ENCODE measurements around the gene ARMC6.
"Not testable (repeated sequence)": the region's sequence is repeated elsewhere in the genome, so short reads cannot be mapped to it uniquely, and the experiment has no call there.

Gene ARMC6

GRCh38 chr19:19074196-19074882, 40.9 kb downstream of the ARMC6 start:
- DNase-seq (ENCODE audit: low read depth), result no peak

- no peak for DNase-seq (ENCODE audit: low read depth)
Measured at GRCh38 chr19:19075126-19075525, 41.7 kb downstream of the ARMC6 start.

DNA sequence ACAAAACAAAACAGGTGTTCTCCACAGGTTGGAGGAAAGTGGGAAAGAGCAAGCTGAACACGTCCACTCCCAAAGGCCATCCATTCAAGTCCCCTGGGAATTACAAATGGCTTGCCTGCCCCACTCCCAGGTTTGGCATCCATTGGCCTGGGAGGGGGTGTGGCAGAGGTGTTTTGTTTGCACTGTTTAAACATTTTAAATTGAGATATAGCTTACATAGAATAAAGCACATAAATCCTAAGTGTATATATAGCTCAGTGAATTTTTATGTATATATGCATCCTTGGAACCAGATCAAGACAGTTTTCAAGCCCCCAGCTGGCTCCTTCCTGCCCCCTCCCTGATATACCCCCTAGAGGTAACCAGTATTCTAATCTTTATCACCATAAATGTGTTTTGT, 43.1 kb downstream of the ARMC6 start:
- no peak for DNase-seq (ENCODE audit: low read depth)

DNA sequence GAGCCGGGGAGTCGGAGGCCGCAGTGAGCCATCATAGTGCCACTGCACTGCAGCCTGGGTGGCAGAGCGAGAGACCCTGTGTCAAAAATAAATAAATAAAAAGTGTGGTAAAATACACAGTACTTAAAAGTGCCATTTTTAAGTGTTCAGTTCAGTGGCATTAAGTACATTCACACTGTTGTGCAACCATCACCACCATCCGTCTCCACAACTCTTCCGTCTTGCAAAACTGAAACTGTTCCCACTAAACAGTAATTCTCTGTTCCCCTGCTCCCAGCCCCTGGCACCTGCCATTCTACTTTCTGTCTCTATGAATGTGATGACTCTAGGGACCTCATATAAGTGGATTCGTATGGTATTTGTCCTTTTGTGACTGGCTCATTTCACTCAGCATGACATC, 43.7 kb downstream of the ARMC6 start:
- no peak for DNase-seq (ENCODE audit: low read depth)

DNA sequence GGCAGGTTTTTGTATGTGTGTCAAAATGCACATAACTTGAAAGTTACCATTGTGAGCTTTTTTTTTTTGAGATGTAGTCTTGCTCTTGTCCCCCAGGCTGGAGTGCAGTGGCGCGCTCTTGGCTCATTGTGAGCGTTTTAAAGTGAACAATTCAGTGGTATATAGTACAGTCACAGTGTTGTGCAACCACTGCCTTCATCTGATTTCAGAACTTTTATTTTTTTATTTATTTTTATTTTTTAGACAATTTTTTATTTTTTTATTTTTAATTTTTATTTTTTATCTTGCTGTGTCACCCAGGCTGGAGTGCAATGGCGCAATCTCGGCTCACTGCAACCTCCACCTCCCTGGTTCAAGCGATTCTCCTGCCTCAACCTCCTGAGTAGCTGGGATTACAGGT, 45.4 kb downstream of the ARMC6 start:
- DNase-seq (ENCODE audit: low read depth), result no peak

DNA sequence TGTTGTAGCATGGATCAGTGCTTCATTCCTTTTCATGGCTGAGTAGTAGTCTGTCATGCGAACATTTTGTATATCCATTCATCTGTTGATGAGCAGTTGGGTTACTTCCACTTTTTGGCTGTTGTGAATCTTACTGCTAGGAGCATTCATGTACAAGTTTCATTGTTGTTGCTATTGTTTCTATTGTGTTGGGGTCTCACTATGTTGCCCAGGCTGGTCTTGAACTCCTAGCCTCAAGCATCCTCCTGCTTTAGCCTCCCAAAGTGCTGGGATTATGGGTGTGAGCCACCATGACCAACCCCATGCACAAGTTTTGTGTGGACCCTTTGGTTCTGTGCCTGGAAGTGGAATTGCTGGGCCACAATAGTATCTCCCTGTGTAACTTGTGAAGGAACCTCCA, 46.2 kb downstream of the ARMC6 start:
- DNase-seq (ENCODE audit: low read depth), result no peak

- no peak for DNase-seq (ENCODE audit: low read depth)
Measured at GRCh38 chr19:19081642-19082151, 48.3 kb downstream of the ARMC6 start.

GRCh38 chr19:19083413-19084178, 50.2 kb downstream of the ARMC6 start:
- no peak for DNase-seq (ENCODE audit: low read depth)

GRCh38 chr19:19087676-19088075, 54.3 kb downstream of the ARMC6 start:
- DNase-seq (ENCODE audit: low read depth), result no peak

DNA sequence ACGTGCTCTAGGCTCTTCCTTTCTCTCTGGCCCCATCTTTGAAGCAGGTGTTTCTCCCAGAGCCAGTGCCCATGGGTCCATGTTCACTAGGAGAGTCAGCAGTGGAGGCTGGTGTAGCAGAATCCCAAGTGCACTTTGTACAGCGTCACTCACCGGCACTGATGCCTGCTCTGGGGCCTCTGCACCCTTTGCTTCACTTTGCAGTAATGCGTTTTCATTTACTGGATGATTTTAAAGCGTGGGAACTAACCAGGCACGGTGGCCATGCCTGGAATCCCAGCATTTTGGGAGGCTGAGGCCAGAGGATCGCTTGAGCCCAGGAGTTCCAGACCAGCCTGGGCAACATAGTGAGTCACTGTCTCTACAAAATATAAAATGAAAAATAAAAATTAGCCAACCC, 61.1 kb downstream of the ARMC6 start:
- no peak for DNase-seq (ENCODE audit: low read depth)

DNA sequence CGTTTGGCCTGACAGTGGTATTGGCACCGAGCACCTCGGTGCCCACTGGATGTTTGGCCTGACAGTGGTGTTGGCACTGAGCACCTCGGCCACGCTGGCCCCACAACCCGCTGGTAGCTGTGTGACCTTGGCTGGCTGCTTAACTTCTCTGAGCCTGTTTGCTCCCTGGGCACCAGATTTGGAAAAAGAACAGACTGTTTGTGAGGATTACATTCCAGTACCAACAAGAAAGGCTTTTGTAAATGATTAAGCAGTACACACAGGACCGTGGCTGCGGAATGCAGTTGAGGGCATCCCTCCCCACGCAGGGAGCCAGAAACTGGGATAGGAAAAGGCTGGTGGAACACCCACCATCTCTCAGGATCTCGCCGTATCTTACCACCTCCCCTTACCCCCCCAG, 62.3 kb downstream of the ARMC6 start:
- DNase-seq (ENCODE audit: low read depth), result no peak

GRCh38 chr19:19096641-19097627, 63.5 kb downstream of the ARMC6 start:
- DNase-seq (ENCODE audit: low read depth), result no peak

GRCh38 chr19:19098084-19098702, 64.8 kb downstream of the ARMC6 start:
- no peak for DNase-seq (ENCODE audit: low read depth)

GRCh38 chr19:19098703-19099632, 65.6 kb downstream of the ARMC6 start:
- DNase-seq (ENCODE audit: low read depth), result no peak

DNA sequence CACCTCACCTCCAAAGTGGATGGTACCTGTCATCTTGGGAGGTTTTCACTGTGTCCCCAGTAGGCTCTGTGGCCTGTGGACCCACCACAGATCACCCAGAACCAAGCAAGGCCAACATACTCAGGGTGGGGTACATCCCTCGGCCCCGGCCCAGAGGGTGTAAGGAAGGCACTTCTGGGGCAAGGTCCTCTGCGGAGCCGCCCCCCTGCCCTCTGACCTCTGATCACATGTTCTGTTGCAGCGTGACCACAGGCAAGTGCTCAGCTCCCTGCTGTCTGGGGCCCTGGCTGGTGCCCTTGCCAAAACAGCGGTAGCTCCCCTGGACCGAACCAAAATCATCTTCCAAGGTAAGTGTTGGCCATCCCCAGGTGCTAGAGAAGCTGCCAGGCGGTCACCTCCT, 68.1 kb downstream of the ARMC6 start:
- no peak for DNase-seq (ENCODE audit: low read depth)

- DNase-seq (ENCODE audit: low read depth), result not testable (repeated sequence)
Measured at GRCh38 chr19:19102566-19102965, 69.2 kb downstream of the ARMC6 start.

- DNase-seq (ENCODE audit: low read depth), result no peak
Measured at GRCh38 chr19:19103167-19103566, 69.8 kb downstream of the ARMC6 start.

DNA sequence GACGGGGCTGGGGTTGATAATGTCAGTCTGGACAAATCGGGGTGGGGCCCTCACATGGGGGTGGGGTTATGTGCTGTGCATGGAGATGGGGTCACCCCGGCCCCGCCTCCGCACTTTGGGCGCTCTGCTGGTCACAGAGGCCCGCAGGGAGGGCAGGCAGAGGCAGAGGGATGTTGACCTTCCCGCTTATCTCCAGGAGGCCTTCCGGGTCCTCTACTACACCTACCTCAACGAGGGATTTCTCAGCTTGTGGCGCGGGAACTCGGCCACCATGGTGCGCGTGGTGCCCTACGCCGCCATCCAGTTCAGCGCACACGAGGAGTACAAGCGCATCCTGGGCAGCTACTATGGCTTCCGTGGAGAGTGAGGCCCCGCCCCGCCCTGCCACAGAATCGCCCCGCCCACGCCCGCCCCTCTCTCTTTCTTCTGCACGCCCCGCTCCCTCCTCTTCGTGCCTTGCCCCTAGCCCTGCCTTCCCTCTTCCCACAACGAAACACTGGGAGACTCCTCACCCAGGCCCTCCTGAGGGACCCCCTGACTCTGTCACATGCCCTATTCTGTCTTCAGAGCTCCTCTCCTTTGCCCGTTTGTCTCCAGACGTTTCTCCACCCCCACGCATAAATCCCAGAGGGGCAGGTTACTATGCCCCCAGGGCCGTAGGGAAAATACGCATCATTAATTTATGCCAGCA, 72.1 kb downstream of the ARMC6 start:
- no peak for DNase-seq (ENCODE audit: low read depth)

GRCh38 chr19:19106056-19106551, 72.7 kb downstream of the ARMC6 start:
- DNase-seq (ENCODE audit: low read depth), result no peak

DNA sequence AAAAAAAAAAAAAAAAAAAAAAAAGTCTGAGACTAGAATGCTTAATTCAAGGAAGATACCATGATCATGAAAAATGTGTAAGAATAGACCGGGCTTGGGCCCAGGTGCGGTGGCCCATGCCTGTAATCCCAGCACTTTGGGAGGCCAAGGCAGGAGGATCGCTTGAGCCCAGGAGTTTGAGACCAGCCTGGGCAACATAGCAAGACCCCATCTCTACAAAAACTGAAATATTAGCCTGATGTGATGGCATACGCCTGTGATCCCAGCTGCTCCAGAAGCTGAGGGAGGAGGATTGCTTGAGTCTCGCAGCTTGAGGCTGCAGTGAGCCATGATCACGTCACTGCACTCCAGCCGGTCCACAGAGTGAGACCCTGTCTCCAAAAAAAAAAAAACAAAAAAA, 73.5 kb downstream of the ARMC6 start:
- not testable (repeated sequence) for DNase-seq (ENCODE audit: low read depth)

All from activated T-cell treated with anti-CD3 and anti-CD28 coated beads for 24 hours (primary cell).